CD4-positive, CD25-positive, alpha-beta regulatory T cell (primary cell): Measurements from ENCODE around the gene RHOBTB1. TPM values are rescaled to one million over a fixed set of nuclear protein-coding genes. Genes with fewer than 3 reads are reported as not detected.

Source experiments
- ATAC-seq, 2 donors: fragments of 150-1000 bp; cut with Tn5 transposase; one replicate each; pipeline ENCODE4 v1.10.0; 2021; ENCODE audit warnings: low read depth in 2 of 2, moderate number of reproducible peaks in 2 of 2, moderate library complexity in 1 of 2
- DNase-seq, 3 donors: peaks; one replicate each; pipeline versions ENCODE4 v3.0.0 to v3.0.0-alpha.2; 2012 to 2022; ENCODE audit warnings: mixed read lengths in 1 of 3
- H3K27ac ChIP-seq: one replicate; pipeline ENCODE4 v1.7.0; 2013; ENCODE audit warnings: mild to moderate bottlenecking, low read length; ENCODE audit not compliant: insufficient read depth, poor library complexity, severe bottlenecking
- H3K27me3 ChIP-seq: one replicate; pipeline ENCODE4 v1.7.0; 2013; ENCODE audit warnings: low read length; ENCODE audit not compliant: control insufficient read depth, insufficient read depth
- H3K36me3 ChIP-seq: one replicate; pipeline ENCODE4 v1.7.0; 2013; ENCODE audit warnings: mild to moderate bottlenecking, low read length, moderate library complexity; ENCODE audit not compliant: control insufficient read depth, insufficient read depth
- H3K4me1 ChIP-seq: 2 replicates; pipeline ENCODE4 v1.7.0; 2013; ENCODE audit warnings: mild to moderate bottlenecking, low read length; ENCODE audit not compliant: insufficient read depth, control insufficient read depth, poor library complexity, severe bottlenecking
- H3K4me3 ChIP-seq: one replicate; pipeline ENCODE4 v1.7.0; 2013; ENCODE audit warnings: low read depth, mild to moderate bottlenecking, low read length, moderate library complexity
- H3K9me3 ChIP-seq, 2 experiments: 1 replicate in 1 of 2; 2 replicates in 1 of 2; pipeline ENCODE4 v1.7.0; 2013; ENCODE audit warnings: low read length in 2 of 2, mild to moderate bottlenecking in 1 of 2, moderate library complexity in 1 of 2; ENCODE audit not compliant: control insufficient read depth in 2 of 2
- H3K27ac Mint-ChIP-seq, 3 donors: one replicate each; pipeline ENCODE4 v1.8.0; 2020 to 2022; ENCODE audit warnings: mild to moderate bottlenecking in 3 of 3, mixed read lengths in 3 of 3, moderate library complexity in 2 of 3
- H3K27me3 Mint-ChIP-seq: one replicate; pipeline ENCODE4 v1.8.0; 2022; ENCODE audit warnings: mild to moderate bottlenecking, mixed read lengths
- H3K36me3 Mint-ChIP-seq: one replicate; pipeline ENCODE4 v1.8.0; 2020; ENCODE audit warnings: mixed read lengths
- H3K4me1 Mint-ChIP-seq, 4 donors: one replicate each; pipeline ENCODE4 v1.8.0; 2020 to 2022; ENCODE audit warnings: mixed read lengths in 4 of 4, mild to moderate bottlenecking in 1 of 4
- H3K4me3 Mint-ChIP-seq, 4 donors: one replicate each; pipeline ENCODE4 v1.8.0; 2020 to 2022; ENCODE audit warnings: mild to moderate bottlenecking in 4 of 4, mixed read lengths in 4 of 4, moderate library complexity in 3 of 4
- H3K9me3 Mint-ChIP-seq, 7 donors: one replicate each; pipeline ENCODE4 v1.8.0; 2020 to 2022; ENCODE audit warnings: mixed read lengths in 7 of 7, mild to moderate bottlenecking in 3 of 7, moderate library complexity in 2 of 7
- polyA plus RNA-seq, 4 donors: library from polyadenylated mRNA; unstranded; fragments of 300-500 nt; fragmentation: Illumina TruSeq; gene quantifications; one replicate each; pipeline ENCODE4 v1.2.3, GENCODE V29; 2021
- total RNA-seq: library from RNA; stranded (reverse); gene quantifications from one replicate; pipeline ENCODE4 v1.2.3, GENCODE V29; 2022

Gene RHOBTB1
- total and polyA plus RNA-seq, 5 donors from 2014 or later, result 1.8 TPM; not detected in 4

DNA sequence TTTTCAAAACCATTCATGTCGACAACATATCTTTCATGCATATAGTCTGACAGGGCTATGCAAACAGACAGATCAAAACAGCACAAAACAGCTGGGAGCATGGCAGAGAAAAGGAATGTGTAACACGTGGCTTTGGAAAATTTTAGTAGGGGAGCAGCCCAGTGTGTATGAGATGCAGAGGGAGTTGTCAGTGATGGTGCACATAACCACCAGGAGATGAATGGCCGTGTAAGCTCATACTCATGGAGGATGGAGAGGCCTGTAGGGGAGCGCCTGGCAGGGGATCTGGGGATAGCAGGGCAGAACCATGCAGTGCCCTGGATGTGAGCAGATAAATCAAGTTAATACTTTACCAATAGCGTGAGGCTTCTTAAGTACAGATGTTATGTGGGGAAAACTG is 45.7 kb downstream of the RHOBTB1 start:
- H3K27ac Mint-ChIP-seq, result no peak overlapping the region
- Histone ChIP-seq H3K27me3 (peaks cover 2% of the 10 kb centered on the region), H3K36me3 (no peaks in the 10 kb centered on the region), H3K4me3 (no peak overlapping the region), H3K27ac (no peak overlapping the region), H3K9me3 (no peaks in the 10 kb centered on the region), H3K4me1 (no peaks in the 10 kb centered on the region)
- H3K4me1 Mint-ChIP-seq, result no peaks in the 10 kb centered on the region
- H3K36me3 Mint-ChIP-seq, result no peaks in the 10 kb centered on the region
- DNase-seq (no peak), ATAC-seq (no peak)
- H3K4me3 Mint-ChIP-seq, result no peak overlapping the region
- peaks cover 9% of the 10 kb centered on the region for H3K27me3 Mint-ChIP-seq
- no peaks in the 10 kb centered on the region for H3K9me3 Mint-ChIP-seq

DNA sequence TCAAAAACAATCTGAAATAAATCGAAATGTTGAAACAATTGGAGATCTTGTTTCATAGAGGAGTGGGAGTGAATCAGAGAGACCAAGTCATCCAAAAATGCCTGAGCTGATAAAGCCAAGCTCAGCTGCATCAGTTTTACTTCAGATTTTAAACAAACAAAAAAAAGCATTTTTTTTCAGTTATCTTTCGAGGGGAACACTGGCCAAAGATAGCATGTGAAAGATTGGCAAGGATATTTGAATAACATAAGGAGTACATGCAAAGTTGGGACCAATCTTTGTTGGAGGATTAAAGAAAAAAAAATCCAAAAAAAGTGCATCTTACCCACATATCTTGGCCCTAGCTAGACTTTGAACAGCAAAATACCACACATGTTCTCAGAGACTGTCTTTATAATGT is 47.2 kb downstream of the RHOBTB1 start:
- H3K9me3 Mint-ChIP-seq, result no peaks in the 10 kb centered on the region
- peaks cover 2% of the 10 kb centered on the region for H3K27me3 ChIP-seq
- H3K36me3 Mint-ChIP-seq, result no peaks in the 10 kb centered on the region
- no peaks in the 10 kb centered on the region for H3K4me1 Mint-ChIP-seq
- no peaks in the 10 kb centered on the region for H3K36me3 ChIP-seq
- no peak overlapping the region for H3K27ac Mint-ChIP-seq
- H3K4me1 ChIP-seq, result no peaks in the 10 kb centered on the region
- H3K4me3 Mint-ChIP-seq, result no peak overlapping the region
- H3K4me3 ChIP-seq, result no peak overlapping the region
- H3K27ac ChIP-seq, result no peak overlapping the region
- ATAC-seq, result no peak
- DNase-seq, result no peak
- peaks cover 11% of the 10 kb centered on the region for H3K27me3 Mint-ChIP-seq
- no peaks in the 10 kb centered on the region for H3K9me3 ChIP-seq

- peaks cover 11% of the 10 kb centered on the region for H3K27me3 Mint-ChIP-seq
- H3K9me3 Mint-ChIP-seq, result no peaks in the 10 kb centered on the region
- H3K4me3 Mint-ChIP-seq, result no peak overlapping the region
- no peaks in the 10 kb centered on the region for H3K4me1 Mint-ChIP-seq
- ATAC-seq, result no peak
- DNase-seq, result no peak
- Histone ChIP-seq H3K36me3 (no peaks in the 10 kb centered on the region), H3K4me3 (no peak overlapping the region), H3K4me1 (no peaks in the 10 kb centered on the region), H3K9me3 (no peaks in the 10 kb centered on the region), H3K27me3 (peaks cover 2% of the 10 kb centered on the region), H3K27ac (no peak overlapping the region)
- no peak overlapping the region for H3K27ac Mint-ChIP-seq
- H3K36me3 Mint-ChIP-seq, result no peaks in the 10 kb centered on the region
Observed at GRCh38 chr10:60896033-60896432, 48.0 kb downstream of the RHOBTB1 start.

DNA sequence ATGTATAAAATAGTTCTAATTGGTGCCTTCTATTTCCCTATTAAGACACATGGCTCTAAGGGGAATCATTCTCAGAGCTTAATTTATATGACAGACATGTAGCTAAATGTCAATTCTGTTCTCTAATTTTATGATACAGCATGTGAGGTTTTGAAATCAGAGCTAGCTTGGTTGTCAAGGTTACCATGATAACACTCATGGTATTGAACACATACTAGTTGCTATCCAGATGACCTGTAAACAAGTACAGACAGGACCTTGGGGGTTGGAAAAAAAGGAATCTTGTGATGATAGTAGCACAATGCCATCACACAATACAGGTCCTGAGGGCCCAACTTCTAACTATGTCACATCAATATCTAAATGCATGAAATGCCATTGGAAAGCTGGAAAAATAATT is 49.2 kb downstream of the RHOBTB1 start:
- Histone ChIP-seq H3K36me3 (no peaks in the 10 kb centered on the region), H3K4me1 (no peaks in the 10 kb centered on the region), H3K27ac (no peak overlapping the region), H3K9me3 (no peaks in the 10 kb centered on the region), H3K27me3 (peaks cover 5% of the 10 kb centered on the region), H3K4me3 (no peak overlapping the region)
- ATAC-seq (no peak), DNase-seq (no peak)
- Mint-ChIP-seq H3K27ac (no peak overlapping the region), H3K36me3 (no peaks in the 10 kb centered on the region), H3K4me1 (no peaks in the 10 kb centered on the region), H3K4me3 (no peak overlapping the region), H3K9me3 (peaks cover 0 to 2% (median 0%) of the 10 kb centered on the region in 7 donors), H3K27me3 (peaks cover 9% of the 10 kb centered on the region)

DNA sequence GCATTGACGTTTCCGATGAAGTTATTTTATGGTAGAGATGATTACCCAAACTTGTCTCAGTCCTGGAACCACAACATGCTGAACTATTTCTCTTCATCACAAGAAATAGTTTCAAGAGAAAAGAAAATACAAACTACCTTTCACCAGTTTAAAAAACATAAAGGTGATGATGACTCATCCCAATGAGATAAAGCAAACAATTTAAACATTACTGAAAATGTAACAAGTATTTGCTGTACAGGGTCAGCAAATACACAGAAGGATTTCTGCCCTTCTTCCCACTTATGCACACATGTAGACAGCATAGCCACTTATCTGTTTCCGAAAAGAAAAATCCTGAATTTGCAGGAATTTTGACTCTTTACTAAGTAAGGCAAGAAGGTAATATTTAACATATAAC is 50.8 kb downstream of the RHOBTB1 start:
- ATAC-seq (no peak), DNase-seq (no peak)
- Mint-ChIP-seq H3K27ac (no peak overlapping the region), H3K9me3 (peaks cover 0 to 2% (median 0%) of the 10 kb centered on the region in 7 donors), H3K36me3 (no peaks in the 10 kb centered on the region), H3K4me3 (no peak overlapping the region), H3K4me1 (no peaks in the 10 kb centered on the region), H3K27me3 (peaks cover 8% of the 10 kb centered on the region)
- no peaks in the 10 kb centered on the region for H3K4me1 ChIP-seq
- H3K36me3 ChIP-seq, result no peaks in the 10 kb centered on the region
- H3K4me3 ChIP-seq, result no peak overlapping the region
- peaks cover 5% of the 10 kb centered on the region for H3K27me3 ChIP-seq
- no peaks in the 10 kb centered on the region for H3K9me3 ChIP-seq
- H3K27ac ChIP-seq, result no peak overlapping the region

GRCh38 chr10:60892571-60892970 is 51.4 kb downstream of the RHOBTB1 start:
- Histone ChIP-seq H3K36me3 (no peaks in the 10 kb centered on the region), H3K9me3 (no peaks in the 10 kb centered on the region), H3K27me3 (peaks cover 5% of the 10 kb centered on the region), H3K4me1 (no peaks in the 10 kb centered on the region), H3K27ac (no peak overlapping the region), H3K4me3 (no peak overlapping the region)
- Mint-ChIP-seq H3K27ac (no peak overlapping the region), H3K36me3 (no peaks in the 10 kb centered on the region), H3K4me3 (no peak overlapping the region), H3K9me3 (peaks cover 0 to 2% (median 0%) of the 10 kb centered on the region in 7 donors), H3K4me1 (no peaks in the 10 kb centered on the region), H3K27me3 (peaks cover 8% of the 10 kb centered on the region)
- no peak for DNase-seq
- no peak for ATAC-seq

DNA sequence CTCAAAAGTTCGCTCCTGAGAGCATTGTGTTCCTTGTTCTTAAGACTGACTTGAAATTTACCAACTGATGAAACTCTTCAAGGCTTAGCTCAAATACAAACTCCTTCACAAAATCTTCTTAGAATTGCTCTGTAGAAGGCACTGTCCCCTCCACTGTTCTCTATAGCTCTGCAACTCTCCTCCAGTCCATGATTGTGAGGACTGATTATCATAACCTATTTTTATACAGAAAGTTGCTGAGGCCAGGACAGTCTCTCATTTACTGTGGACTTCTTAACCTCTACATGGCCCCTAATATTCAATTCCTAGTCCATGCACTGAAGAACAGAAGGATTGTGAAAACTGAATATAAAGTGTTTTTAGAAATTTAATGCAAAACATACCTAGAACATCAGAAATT is 53.2 kb downstream of the RHOBTB1 start:
- ATAC-seq, result no peak
- H3K9me3 Mint-ChIP-seq, result peaks cover 0 to 2% (median 0%) of the 10 kb centered on the region in 7 donors

GRCh38 chr10:60883187-60883586 is 60.8 kb downstream of the RHOBTB1 start:
- H3K36me3 Mint-ChIP-seq, result no peaks in the 10 kb centered on the region
- peaks cover 0 to 4% (median 0%) of the 10 kb centered on the region in 7 donors for H3K9me3 Mint-ChIP-seq
- H3K4me1 ChIP-seq, result no peaks in the 10 kb centered on the region
- H3K9me3 ChIP-seq, result no peaks in the 10 kb centered on the region
- no peaks in the 10 kb centered on the region for H3K36me3 ChIP-seq
- H3K27me3 ChIP-seq, result peaks cover 2% of the 10 kb centered on the region
- ATAC-seq (no peak), DNase-seq (peak in 1 of 3 donors; percentile 0)
- H3K27ac ChIP-seq, result no peak overlapping the region
- no peak overlapping the region for H3K4me3 ChIP-seq
- H3K4me1 Mint-ChIP-seq, result no peaks in the 10 kb centered on the region
- no peak overlapping the region for H3K27ac Mint-ChIP-seq
- no peak overlapping the region for H3K4me3 Mint-ChIP-seq
- H3K27me3 Mint-ChIP-seq, result peaks cover 4% of the 10 kb centered on the region

More for the DNA sequence above, 53.2 kb downstream of the RHOBTB1 start:
- Mint-ChIP-seq H3K27ac (no peak overlapping the region), H3K4me3 (no peak overlapping the region), H3K36me3 (no peaks in the 10 kb centered on the region), H3K4me1 (no peaks in the 10 kb centered on the region), H3K27me3 (peaks cover 8% of the 10 kb centered on the region)
- H3K36me3 ChIP-seq, result no peaks in the 10 kb centered on the region
- peaks cover 5% of the 10 kb centered on the region for H3K27me3 ChIP-seq
- no peak for DNase-seq
- no peaks in the 10 kb centered on the region for H3K4me1 ChIP-seq
- H3K9me3 ChIP-seq, result no peaks in the 10 kb centered on the region
- H3K27ac ChIP-seq, result no peak overlapping the region
- no peak overlapping the region for H3K4me3 ChIP-seq
